ENCODE results near the gene PSMC5. TPM values are rescaled to one million over a fixed set of nuclear protein-coding genes. Genes with fewer than 3 reads are reported as not detected.
"Not testable (repeated sequence)": the region's sequence is repeated elsewhere in the genome, so short reads cannot be mapped to it uniquely, and the experiment has no call there.

PSMC5 gene
- total RNA-seq, 2 experiments from 2014 or later, result 32.6 to 105 TPM

- H4K20me1 ChIP-seq (ENCODE audit: insufficient read depth, low read length), result peaks cover 3% of the 10 kb centered on the region
- H3K79me2 ChIP-seq (ENCODE audit: insufficient read depth, low read depth, low read length), result peaks cover 51% of the 10 kb centered on the region
- H2AFZ ChIP-seq (ENCODE audit: low read length), result no peak overlapping the region
- BruUV-seq (replicated peaks), result no TSS peak
- H3K4me2 ChIP-seq (ENCODE audit: low read length), result no peak overlapping the region
- intact Hi-C loops (cut with micrococcal nuclease; ENCODE audit: unreplicated experiment), result loop anchor here (5.0 kb wide), 1 partner anchor 95 kb away; no protein-coding TSS in a partner anchor
- ChIA-PET CTCF (ENCODE audit: unreplicated experiment) (no interaction called here), POLR2A (interaction anchor here (0.9 kb wide), 1 partner anchor 15 kb away, joined by 3 read pairs; no protein-coding TSS in a partner anchor)
- no peak for DNase-seq (ENCODE audit: low spot score)
- H3K36me3 ChIP-seq (ENCODE audit: insufficient read depth, low read length), result peaks cover 100% of the 10 kb centered on the region
- H3K27ac ChIP-seq (ENCODE audit: low read depth, low read length, poor library complexity, severe bottlenecking), result no peak overlapping the region
- H3K4me1 ChIP-seq (ENCODE audit: insufficient read depth, low read length, poor library complexity, severe bottlenecking), result no peaks in the 10 kb centered on the region
- H3K9me3 ChIP-seq (ENCODE audit: low read length), result no peaks in the 10 kb centered on the region
- no peak overlapping the region for H3K4me3 ChIP-seq (ENCODE audit: low read depth, low read length, poor library complexity, severe bottlenecking)
- no peaks in the 10 kb centered on the region for H3K9me2 ChIP-seq (ENCODE audit: insufficient read depth, low read length)
- TF ChIP-seq CTCF (conservative IDR thresholded peaks at IDR 0.05; ENCODE audit: low read length), result no peak
- no peak for TF ChIP-seq EZH2phosphoT487 (IDR thresholded peaks at IDR 0.05; ENCODE audit: borderline replicate concordance, low read depth, low read length)
Observed at GRCh38 chr17:63792055-63792729, 35.0 kb upstream of the PSMC5 start.

GRCh38 chr17:63796375-63796774 is 30.9 kb upstream of the PSMC5 start:
- H4K20me1 ChIP-seq (ENCODE audit: insufficient read depth, low read length); H3K9me3 ChIP-seq (ENCODE audit: low read length); H3K4me3 ChIP-seq (ENCODE audit: low read depth, low read length, poor library complexity, severe bottlenecking); DNase-seq (ENCODE audit: low spot score); H3K4me2 ChIP-seq (ENCODE audit: low read length); H3K9me2 ChIP-seq (ENCODE audit: insufficient read depth, low read length); intact Hi-C loops (cut with micrococcal nuclease; ENCODE audit: unreplicated experiment); H3K4me1 ChIP-seq (ENCODE audit: insufficient read depth, low read length, poor library complexity, severe bottlenecking); CTCF ChIA-PET (ENCODE audit: unreplicated experiment); H3K27ac ChIP-seq (ENCODE audit: low read depth, low read length, poor library complexity, severe bottlenecking); BruUV-seq (replicated peaks); POLR2A ChIA-PET; H2AFZ ChIP-seq (ENCODE audit: low read length): not testable (repeated sequence)
- H3K36me3 ChIP-seq (ENCODE audit: insufficient read depth, low read length), result peaks cover 100% of the 10 kb centered on the region
- H3K79me2 ChIP-seq (ENCODE audit: insufficient read depth, low read depth, low read length), result peaks cover 28% of the 10 kb centered on the region; the same call in 1 of the 2 replicates

- H3K79me2 ChIP-seq (ENCODE audit: insufficient read depth, low read depth, low read length), result peaks cover 7% of the 10 kb centered on the region; the same call in 1 of the 2 replicates
- no peak for DNase-seq (ENCODE audit: low spot score)
- H3K4me2 ChIP-seq (ENCODE audit: low read length), result no peak overlapping the region
- H3K9me2 ChIP-seq (ENCODE audit: insufficient read depth, low read length), result no peaks in the 10 kb centered on the region
- intact Hi-C loops (cut with micrococcal nuclease; ENCODE audit: unreplicated experiment), result no loop called here
- no peak overlapping the region for H3K27ac ChIP-seq (ENCODE audit: low read depth, low read length, poor library complexity, severe bottlenecking)
- H3K4me3 ChIP-seq (ENCODE audit: low read depth, low read length, poor library complexity, severe bottlenecking), result no peak overlapping the region
- POLR2A ChIA-PET, result interaction anchor here (0.5 to 1.6 kb wide), 2 partner anchors 12 to 16 kb away, joined by 4 to 8 read pairs; no protein-coding TSS in a partner anchor
- no peak overlapping the region for H2AFZ ChIP-seq (ENCODE audit: low read length)
- H4K20me1 ChIP-seq (ENCODE audit: insufficient read depth, low read length), result no peaks in the 10 kb centered on the region
- no peaks in the 10 kb centered on the region for H3K9me3 ChIP-seq (ENCODE audit: low read length)
- H3K36me3 ChIP-seq (ENCODE audit: insufficient read depth, low read length), result peaks cover 100% of the 10 kb centered on the region
- CTCF ChIA-PET (ENCODE audit: unreplicated experiment), result no interaction called here
- no peak for TF ChIP-seq CTCF (conservative IDR thresholded peaks at IDR 0.05; ENCODE audit: low read length)
- no TSS peak for BruUV-seq (replicated peaks)
- H3K4me1 ChIP-seq (ENCODE audit: insufficient read depth, low read length, poor library complexity, severe bottlenecking), result no peaks in the 10 kb centered on the region
Observed at GRCh38 chr17:63798572-63799106, 28.6 kb upstream of the PSMC5 start.

Data from OCI-LY7 (cell line).